Osteoblast (primary cell): ENCODE data around the gene LPAR5. TPM values are rescaled to one million over a fixed set of nuclear protein-coding genes. Genes with fewer than 3 reads are reported as not detected.

Experiments
- DNase-seq: peaks from one replicate; pipeline ENCODE4 v3.0.0; 2011; ENCODE audit warnings: low spot score, mixed read lengths; ENCODE audit not compliant: insufficient read length; ENCODE audit errors: missing footprints
- H2AFZ ChIP-seq: 2 replicates; pipeline ENCODE4 v1.6.0; 2011; ENCODE audit warnings: mild to moderate bottlenecking, low read length
- H3K27ac ChIP-seq: 2 replicates; pipeline ENCODE4 v1.5.1; 2011; ENCODE audit warnings: mild to moderate bottlenecking, low read depth, low read length, moderate library complexity
- H3K27me3 ChIP-seq: 2 replicates; pipeline ENCODE4 v1.6.0; 2012; ENCODE audit warnings: mild to moderate bottlenecking, control low read depth, inconsistent platforms, low read length, moderate library complexity; ENCODE audit not compliant: insufficient read depth
- H3K36me3 ChIP-seq: 2 replicates; pipeline ENCODE4 v1.5.1; 2011; ENCODE audit warnings: mild to moderate bottlenecking, low read length, control low read depth, moderate library complexity; ENCODE audit not compliant: insufficient read depth
- H3K4me1 ChIP-seq: 2 replicates; pipeline ENCODE4 v1.5.1; 2011; ENCODE audit warnings: mild to moderate bottlenecking, low read length, control low read depth, moderate library complexity; ENCODE audit not compliant: insufficient read depth
- H3K4me2 ChIP-seq: 2 replicates; pipeline ENCODE4 v1.6.0; 2011; ENCODE audit warnings: mild to moderate bottlenecking, low read length; ENCODE audit not compliant: insufficient read depth
- H3K4me3 ChIP-seq: fragments of 200-600 bp; sonication (generic); 3 replicates; pipeline ENCODE4 v1.5.1; 2012; ENCODE audit warnings: mild to moderate bottlenecking, low read length, inconsistent platforms; ENCODE audit not compliant: insufficient read depth
- H3K79me2 ChIP-seq: 2 replicates; pipeline ENCODE4 v1.6.0; 2012; ENCODE audit warnings: mild to moderate bottlenecking, low read length, control low read depth, inconsistent platforms; ENCODE audit not compliant: insufficient read depth
- H3K9me3 ChIP-seq: 2 replicates; pipeline ENCODE4 v1.5.1; 2011; ENCODE audit warnings: low read depth, low read length, control low read depth
- H4K20me1 ChIP-seq: 2 replicates; pipeline ENCODE4 v1.6.0; 2012; ENCODE audit warnings: mild to moderate bottlenecking, low read length, control low read depth; ENCODE audit not compliant: insufficient read depth
- total RNA-seq: library from RNA; depleted of rRNA; stranded (reverse); fragments of >200 nt; gene quantifications from 2 replicates; pipeline ENCODE4 v1.2.3, GENCODE V29; 2012
- TF ChIP-seq, protein P1 (sequence below): IDR thresholded peaks from 2 replicates; pipeline ENCODE4 v1.5.1; 2011; ENCODE audit warnings: mild to moderate bottlenecking, low read depth, low read length, moderate library complexity; ENCODE audit errors: extremely low read depth

Gene LPAR5
- total RNA-seq, 1 donor = not detected

DNA sequence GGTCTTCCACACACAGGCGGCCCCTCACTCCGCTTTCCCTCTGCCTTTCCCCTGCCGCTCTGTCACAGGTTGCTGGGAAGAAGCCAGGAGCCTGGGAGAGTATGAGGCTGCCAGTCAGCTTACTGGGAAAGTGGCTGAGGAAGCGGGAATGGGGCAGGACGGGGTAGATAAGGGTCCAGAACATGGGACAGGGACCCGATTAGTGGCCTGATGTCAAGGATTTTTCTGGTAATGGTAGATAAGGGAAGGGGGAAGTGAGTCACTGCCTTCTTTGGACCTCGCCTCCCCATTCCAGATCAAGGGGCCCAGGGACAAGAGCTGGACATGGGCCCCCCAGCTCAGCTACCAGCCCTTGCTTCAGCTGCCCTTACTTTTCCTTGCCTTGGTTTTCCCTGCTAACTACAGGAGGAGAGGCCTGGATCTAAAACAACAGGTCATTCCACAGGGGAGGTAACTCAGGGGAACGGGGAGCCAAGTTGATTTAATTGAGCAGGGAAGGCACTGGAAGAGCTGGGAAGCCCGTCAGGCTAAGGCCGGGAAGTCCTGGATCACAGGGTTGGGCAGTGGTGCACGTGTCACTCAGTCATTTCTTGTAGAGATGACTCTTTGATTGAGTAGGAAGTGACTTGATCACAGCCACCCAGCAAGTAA lies 3.5 kb upstream of the LPAR5 start:
- TF ChIP-seq, protein P1, sequence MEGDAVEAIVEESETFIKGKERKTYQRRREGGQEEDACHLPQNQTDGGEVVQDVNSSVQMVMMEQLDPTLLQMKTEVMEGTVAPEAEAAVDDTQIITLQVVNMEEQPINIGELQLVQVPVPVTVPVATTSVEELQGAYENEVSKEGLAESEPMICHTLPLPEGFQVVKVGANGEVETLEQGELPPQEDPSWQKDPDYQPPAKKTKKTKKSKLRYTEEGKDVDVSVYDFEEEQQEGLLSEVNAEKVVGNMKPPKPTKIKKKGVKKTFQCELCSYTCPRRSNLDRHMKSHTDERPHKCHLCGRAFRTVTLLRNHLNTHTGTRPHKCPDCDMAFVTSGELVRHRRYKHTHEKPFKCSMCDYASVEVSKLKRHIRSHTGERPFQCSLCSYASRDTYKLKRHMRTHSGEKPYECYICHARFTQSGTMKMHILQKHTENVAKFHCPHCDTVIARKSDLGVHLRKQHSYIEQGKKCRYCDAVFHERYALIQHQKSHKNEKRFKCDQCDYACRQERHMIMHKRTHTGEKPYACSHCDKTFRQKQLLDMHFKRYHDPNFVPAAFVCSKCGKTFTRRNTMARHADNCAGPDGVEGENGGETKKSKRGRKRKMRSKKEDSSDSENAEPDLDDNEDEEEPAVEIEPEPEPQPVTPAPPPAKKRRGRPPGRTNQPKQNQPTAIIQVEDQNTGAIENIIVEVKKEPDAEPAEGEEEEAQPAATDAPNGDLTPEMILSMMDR = no peak
- Histone ChIP-seq H3K9me3 (peaks cover 4% of the 10 kb centered on the region), H4K20me1 (no peaks in the 10 kb centered on the region), H3K27me3 (peaks cover 17% of the 10 kb centered on the region), H3K27ac (no peak overlapping the region), H2AFZ (no peak overlapping the region), H3K36me3 (no peaks in the 10 kb centered on the region), H3K79me2 (no peaks in the 10 kb centered on the region), H3K4me2 (no peak overlapping the region), H3K4me1 (no peaks in the 10 kb centered on the region), H3K4me3 (no peak overlapping the region)
- DNase-seq = no peak

DNA sequence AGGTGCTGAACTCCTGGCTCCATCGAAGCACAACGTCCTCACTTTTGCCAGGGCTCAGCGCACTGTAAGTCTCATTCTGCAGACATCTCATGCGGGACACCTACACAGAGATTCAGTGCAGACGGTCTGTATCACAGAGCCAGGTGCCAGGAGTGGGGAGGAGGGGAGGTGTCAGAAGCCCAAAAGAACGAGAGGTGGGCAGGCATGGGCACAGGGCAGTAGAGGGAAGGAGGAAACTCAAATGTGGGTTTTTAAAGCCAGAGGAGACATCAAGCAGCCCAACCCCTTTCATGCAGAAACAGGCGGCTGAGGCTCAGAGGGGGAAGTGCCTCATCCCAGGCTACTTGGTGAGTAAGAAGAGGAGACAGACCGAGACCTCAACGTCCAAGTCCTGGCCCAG lies 2.5 kb upstream of the LPAR5 start:
- peaks cover 16% of the 10 kb centered on the region for H3K27me3 ChIP-seq
- no peak overlapping the region for H3K4me2 ChIP-seq
- H3K4me3 ChIP-seq = no peak overlapping the region
- H3K9me3 ChIP-seq = no peaks in the 10 kb centered on the region
- TF ChIP-seq, protein P1 = no peak
- no peaks in the 10 kb centered on the region for H4K20me1 ChIP-seq
- no peak overlapping the region for H2AFZ ChIP-seq
- peak; percentile 62 for DNase-seq
- no peaks in the 10 kb centered on the region for H3K4me1 ChIP-seq
- no peaks in the 10 kb centered on the region for H3K79me2 ChIP-seq
- no peaks in the 10 kb centered on the region for H3K36me3 ChIP-seq
- no peak overlapping the region for H3K27ac ChIP-seq

DNA sequence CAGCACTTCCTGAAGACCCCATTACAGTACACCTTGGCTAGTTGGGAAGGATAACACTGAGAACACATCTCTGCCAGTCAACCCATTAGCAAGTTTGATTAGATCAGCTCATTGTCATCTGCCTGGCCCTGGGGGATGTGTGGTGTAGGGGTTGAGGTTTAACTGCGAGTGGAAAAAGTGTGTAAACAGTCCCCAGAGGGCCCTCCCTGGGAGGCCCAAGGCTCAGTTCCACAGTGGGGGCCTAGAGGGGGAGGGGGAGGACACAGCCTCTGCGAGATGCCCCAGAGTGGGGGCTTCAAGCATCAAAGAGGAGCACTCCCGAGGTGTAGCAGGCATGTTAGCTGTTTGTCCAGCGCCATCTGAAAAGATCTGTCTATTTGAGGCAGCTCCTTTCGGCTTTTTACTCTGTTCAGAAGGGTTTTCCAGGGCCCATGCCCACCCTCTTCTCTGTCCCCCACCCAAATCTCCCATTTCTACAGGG lies 344 bp downstream of the LPAR5 start:
- Histone ChIP-seq H3K4me3 (no peak overlapping the region), H3K27ac (no peak overlapping the region), H3K27me3 (peaks cover 12% of the 10 kb centered on the region), H3K36me3 (no peaks in the 10 kb centered on the region), H3K4me1 (no peaks in the 10 kb centered on the region), H2AFZ (no peak overlapping the region), H3K79me2 (no peaks in the 10 kb centered on the region), H3K9me3 (no peaks in the 10 kb centered on the region), H4K20me1 (no peaks in the 10 kb centered on the region), H3K4me2 (no peak overlapping the region)
- TF ChIP-seq, protein P1 = no peak
- peak; percentile 65 for DNase-seq

DNA sequence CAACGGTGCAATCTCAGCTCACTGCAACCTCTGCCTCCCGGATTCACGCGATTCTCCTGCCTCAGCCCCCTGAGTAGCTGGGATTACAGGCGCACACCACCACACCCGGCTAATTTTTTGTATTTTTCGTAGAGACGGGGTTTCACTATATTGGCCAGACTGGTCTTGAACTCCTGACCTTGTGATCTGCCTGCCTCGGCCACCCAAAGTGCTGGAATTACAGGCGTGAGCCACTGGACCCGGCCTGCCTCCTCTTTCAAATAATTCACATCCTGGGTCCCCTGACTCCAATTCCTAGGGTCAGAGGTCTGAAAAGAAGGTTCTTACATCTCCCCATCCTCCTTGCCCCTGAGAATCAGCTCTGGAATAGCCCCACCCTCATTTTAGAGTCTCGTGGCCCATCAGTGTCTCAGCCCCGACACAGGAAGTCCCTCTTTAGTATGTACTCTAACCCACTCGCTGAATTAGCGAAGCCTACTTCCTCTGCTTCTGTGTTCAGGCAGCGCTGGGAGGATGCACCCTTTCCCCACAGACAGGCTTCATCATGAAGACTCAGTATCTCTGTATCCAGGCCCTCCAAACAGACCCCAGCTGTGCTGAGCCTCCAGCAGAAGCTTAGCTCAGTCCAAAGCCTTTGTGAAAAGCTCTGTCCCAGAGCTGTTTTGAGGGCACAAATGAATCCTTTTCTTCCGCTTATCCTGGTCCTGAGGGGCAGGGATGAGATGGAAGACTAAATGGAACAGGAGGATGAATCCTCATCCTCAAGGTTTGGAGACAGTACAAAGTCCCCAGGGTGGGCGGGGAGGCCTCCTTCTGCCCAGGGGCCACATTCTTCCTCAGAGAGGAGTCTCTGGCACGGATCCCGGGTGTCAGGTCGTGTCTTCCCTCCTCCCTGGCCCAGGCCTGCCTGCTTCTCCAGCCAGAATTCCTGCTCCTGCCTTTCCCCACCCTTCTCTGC lies 3.5 kb downstream of the LPAR5 start:
- peak; percentile 37 for DNase-seq

More for the DNA sequence above, 3.5 kb downstream of the LPAR5 start:
- Histone ChIP-seq H2AFZ (peak overlapping the region; percentile 59), H3K79me2 (no peaks in the 10 kb centered on the region), H3K27me3 (peaks cover 5% of the 10 kb centered on the region), H4K20me1 (no peaks in the 10 kb centered on the region), H3K9me3 (no peaks in the 10 kb centered on the region), H3K4me3 (no peak overlapping the region), H3K4me1 (no peaks in the 10 kb centered on the region), H3K36me3 (no peaks in the 10 kb centered on the region), H3K27ac (no peak overlapping the region), H3K4me2 (no peak overlapping the region)
- TF ChIP-seq, protein P1 = no peak
